Mononuclear cell (primary cell): ENCODE data around the gene GSTT4. TPM values are rescaled to one million over a fixed set of nuclear protein-coding genes. Genes with fewer than 3 reads are reported as not detected.
"Not testable (repeated sequence)": the region's sequence is repeated elsewhere in the genome, so short reads cannot be mapped to it uniquely, and the experiment has no call there.

Experiments
- H3K27me3 ChIP-seq: 2 replicates; pipeline ENCODE4 v1.6.0; 2011; ENCODE audit warnings: low read length, control low read depth; ENCODE audit not compliant: insufficient read depth
- H3K4me1 ChIP-seq: 2 replicates; pipeline ENCODE4 v1.5.1; 2011; ENCODE audit warnings: mild to moderate bottlenecking, low read length, control low read depth; ENCODE audit not compliant: insufficient read depth
- H3K4me3 ChIP-seq: 2 replicates; pipeline ENCODE4 v1.5.1; 2011; ENCODE audit warnings: mild to moderate bottlenecking, low read length, moderate library complexity
- H3K9me3 ChIP-seq: 2 replicates; pipeline ENCODE4 v1.5.1; 2011; ENCODE audit warnings: low read depth, mild to moderate bottlenecking, control low read depth, low read length
- total RNA-seq: library from RNA; depleted of rRNA; stranded (reverse); fragments of >200 nt; gene quantifications from one replicate; pipeline ENCODE4 v1.2.3, GENCODE V29; 2012

The GSTT4 gene
- total RNA-seq, 1 donor, result not detected

- H3K27me3 ChIP-seq, H3K9me3 ChIP-seq, H3K4me3 ChIP-seq, H3K4me1 ChIP-seq: not testable (repeated sequence)
These were observed 19.2 kb downstream of the GSTT4 start for GRCh38 chr22:23986089-23986488.

DNA sequence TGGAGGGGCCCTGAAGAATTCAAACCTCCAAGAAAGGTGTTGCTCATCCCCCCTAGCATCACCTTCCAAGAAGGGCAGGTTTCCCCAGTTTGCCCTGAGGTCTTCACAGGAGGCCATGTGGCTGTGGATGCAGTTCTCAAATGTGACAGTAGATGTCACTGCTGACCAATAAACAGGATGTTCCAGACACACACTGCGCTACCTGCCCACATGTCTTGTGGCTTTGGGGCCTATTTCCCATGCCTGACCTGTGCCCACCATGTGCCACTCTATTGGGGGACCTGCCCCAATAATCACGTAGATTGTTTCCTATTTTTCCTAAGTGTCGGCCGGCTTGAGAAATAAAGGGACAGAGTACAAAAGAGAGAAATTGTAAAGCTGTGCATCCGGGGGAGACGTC, 20.8 kb downstream of the GSTT4 start:
- H3K4me3 ChIP-seq, result no peak overlapping the region
- H3K9me3 ChIP-seq, result no peaks in the 10 kb centered on the region
- H3K4me1 ChIP-seq, result no peaks in the 10 kb centered on the region
- H3K27me3 ChIP-seq, result no peaks in the 10 kb centered on the region

DNA sequence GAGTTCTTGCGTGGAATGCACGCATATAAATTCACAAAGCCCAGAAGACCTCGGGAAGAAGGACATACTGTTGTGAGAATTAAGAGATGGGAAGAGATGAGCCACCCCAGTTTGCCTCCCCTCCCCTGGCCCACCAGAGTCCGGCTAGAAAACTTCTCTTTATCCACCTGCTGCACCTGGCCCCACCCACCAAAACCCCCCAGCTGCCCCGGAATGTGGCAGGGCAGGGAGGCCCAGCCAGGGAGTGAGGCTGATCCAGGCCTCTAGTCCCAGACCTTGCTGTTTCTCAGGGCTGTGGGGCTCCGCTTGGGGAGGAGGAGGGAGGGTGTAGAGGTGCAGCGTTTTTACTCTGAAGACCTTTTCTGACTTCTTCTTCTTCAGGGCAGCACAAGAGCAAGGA, 24.7 kb downstream of the GSTT4 start:
- not testable (repeated sequence) for H3K4me1 ChIP-seq, H3K9me3 ChIP-seq, H3K4me3 ChIP-seq, H3K27me3 ChIP-seq

- H3K4me1 ChIP-seq, H3K4me3 ChIP-seq, H3K9me3 ChIP-seq, H3K27me3 ChIP-seq: not testable (repeated sequence)
These were observed 25.6 kb downstream of the GSTT4 start, which contains the start of gene GSTT2 for GRCh38 chr22:23979557-23980240. Gene GSTT2, plus strand, starts transcription at chr22:23980134.

- H3K9me3 ChIP-seq, H3K4me3 ChIP-seq, H3K27me3 ChIP-seq, H3K4me1 ChIP-seq: not testable (repeated sequence)
These were observed 27.9 kb downstream of the GSTT4 start for GRCh38 chr22:23977304-23977703.

DNA sequence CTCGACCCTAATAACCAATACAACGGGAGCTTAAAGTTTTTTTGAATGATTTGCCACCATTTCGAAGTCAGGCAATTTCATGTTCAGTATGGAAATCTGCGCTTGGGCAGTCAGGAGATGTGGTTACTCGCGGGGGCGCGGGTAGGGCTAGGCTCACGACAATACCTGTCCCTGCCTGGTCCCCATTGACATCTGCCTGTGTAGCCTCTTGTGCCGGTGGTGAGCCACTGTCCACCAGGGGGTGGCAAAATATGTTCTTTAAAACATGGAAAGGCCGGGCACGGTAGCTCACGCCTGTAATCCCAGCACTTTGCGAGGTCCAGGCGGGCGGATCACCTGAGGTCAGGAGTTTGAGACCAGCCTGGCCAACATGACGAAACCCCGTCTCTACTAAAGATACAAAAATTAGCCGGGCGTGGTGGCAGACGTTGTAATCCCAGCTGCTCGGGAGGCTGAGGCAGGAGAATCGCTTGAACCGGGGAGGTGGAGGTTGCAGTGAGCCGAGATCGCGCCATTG, 30.4 kb downstream of the GSTT4 start:
- not testable (repeated sequence) for H3K4me1 ChIP-seq, H3K27me3 ChIP-seq, H3K9me3 ChIP-seq, H3K4me3 ChIP-seq

DNA sequence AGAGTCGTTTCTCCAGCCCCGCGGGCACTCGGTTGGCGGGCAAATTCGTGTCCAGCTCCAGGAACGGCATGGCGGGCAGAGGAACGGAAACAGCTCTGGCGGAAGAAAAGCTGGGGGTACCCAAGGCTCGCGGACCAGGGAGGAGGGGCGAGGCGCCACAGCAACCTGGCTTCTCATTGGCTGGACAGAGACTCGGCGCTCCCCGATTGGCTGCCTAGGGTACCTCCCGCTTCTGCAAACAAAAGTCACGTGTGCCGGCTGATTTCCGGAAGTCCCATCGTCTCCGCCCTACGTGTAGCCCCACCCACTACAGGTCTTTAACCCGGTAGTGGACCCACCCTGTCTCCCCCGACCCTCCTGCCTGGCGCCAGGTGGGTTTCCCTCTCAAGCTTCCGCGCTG, 30.9 kb downstream of the GSTT4 start, which contains the start of gene DDT:
DDT (minus strand) TSS at position 97 of the 400 bp plus-strand sequence; CDS start at position 70, 27 bp downstream.
- H3K4me1 ChIP-seq, H3K9me3 ChIP-seq, H3K27me3 ChIP-seq, H3K4me3 ChIP-seq: not testable (repeated sequence)

DNA sequence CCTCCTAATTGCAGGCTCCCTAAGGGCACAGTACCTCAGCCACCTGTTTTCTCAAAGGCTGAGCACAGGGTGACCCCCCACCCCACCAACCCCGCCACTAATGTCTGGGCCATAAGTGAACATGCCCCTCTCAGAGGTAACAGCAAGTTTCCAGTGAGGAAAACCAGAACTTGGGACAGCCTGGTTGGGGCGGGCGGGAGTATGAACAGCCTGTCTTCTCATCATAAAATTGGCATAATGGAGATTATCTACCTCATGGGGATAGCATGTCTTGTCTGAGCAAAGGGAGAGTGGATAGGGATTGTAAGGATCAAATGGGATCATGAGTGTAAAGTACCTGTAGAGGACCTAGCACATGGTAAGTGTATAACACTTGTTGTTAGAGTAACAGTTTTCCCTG, 33.3 kb downstream of the GSTT4 start:
- H3K9me3 ChIP-seq, H3K27me3 ChIP-seq, H3K4me1 ChIP-seq, H3K4me3 ChIP-seq: not testable (repeated sequence)

GRCh38 chr22:23970816-23971486, 34.3 kb downstream of the GSTT4 start:
- H3K27me3 ChIP-seq, result no peaks in the 10 kb centered on the region

DNA sequence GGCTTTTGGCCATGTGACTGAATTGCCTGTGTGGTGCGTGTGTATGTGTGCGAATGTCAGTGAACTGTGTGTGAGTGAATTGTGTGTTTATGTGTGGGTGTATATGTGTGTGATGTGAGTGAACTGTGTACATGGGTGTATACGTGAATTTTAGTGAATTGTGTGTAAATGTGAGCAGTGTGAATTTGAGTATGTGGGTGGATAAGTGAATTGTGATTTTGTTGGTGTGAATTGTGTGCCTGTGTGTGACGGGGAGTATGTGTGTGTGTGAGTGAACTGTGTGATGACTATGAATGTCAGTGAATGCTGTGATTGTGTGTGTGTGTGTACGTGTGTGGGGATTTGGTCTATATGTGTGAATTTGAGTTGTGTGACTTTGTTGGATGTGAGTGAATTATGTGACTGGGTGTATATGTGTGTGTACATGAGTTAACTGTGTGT, 35.0 kb downstream of the GSTT4 start:
- H3K27me3 ChIP-seq, result no peaks in the 10 kb centered on the region
- no peaks in the 10 kb centered on the region for H3K4me1 ChIP-seq
- H3K9me3 ChIP-seq, result no peaks in the 10 kb centered on the region
- H3K4me3 ChIP-seq, result no peak overlapping the region

More at GRCh38 chr22:23970816-23971486, 34.3 kb downstream of the GSTT4 start:
- H3K4me3 ChIP-seq, result no peak overlapping the region
- H3K9me3 ChIP-seq, result no peaks in the 10 kb centered on the region
- H3K4me1 ChIP-seq, result no peaks in the 10 kb centered on the region

DNA sequence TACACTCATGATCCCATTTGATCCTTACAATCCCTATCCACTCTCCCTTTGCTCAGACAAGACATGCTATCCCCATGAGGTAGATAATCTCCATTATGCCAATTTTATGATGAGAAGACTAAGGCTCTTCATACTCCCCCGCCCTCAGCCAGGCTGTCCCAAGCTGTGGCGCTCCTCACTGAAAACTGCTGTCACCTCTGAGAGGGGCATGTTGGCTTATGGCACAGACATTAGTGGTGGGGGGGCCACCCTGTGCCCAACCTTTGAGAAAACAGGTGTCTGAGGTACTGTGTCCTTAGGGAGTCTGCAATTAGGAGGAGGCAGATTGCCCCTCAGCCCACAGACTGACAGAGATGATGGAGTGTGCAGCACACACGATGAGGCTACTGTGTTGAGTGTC, 36.2 kb downstream of the GSTT4 start:
- Histone ChIP-seq H3K9me3 (no peaks in the 10 kb centered on the region), H3K27me3 (no peaks in the 10 kb centered on the region), H3K4me3 (no peak overlapping the region), H3K4me1 (no peaks in the 10 kb centered on the region)

DNA sequence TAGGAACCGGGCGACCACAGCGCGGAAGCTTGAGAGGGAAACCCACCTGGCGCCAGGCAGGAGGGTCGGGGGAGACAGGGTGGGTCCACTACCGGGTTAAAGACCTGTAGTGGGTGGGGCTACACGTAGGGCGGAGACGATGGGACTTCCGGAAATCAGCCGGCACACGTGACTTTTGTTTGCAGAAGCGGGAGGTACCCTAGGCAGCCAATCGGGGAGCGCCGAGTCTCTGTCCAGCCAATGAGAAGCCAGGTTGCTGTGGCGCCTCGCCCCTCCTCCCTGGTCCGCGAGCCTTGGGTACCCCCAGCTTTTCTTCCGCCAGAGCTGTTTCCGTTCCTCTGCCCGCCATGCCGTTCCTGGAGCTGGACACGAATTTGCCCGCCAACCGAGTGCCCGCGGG, 38.7 kb downstream of the GSTT4 start, which contains the start of gene DDTL:
DDTL (plus strand) TSS at position 321 of the 400 bp plus-strand sequence; CDS start at position 348, 27 bp downstream.
- H3K27me3 ChIP-seq, H3K9me3 ChIP-seq, H3K4me1 ChIP-seq, H3K4me3 ChIP-seq: not testable (repeated sequence)

- not testable (repeated sequence) for H3K9me3 ChIP-seq, H3K4me1 ChIP-seq, H3K4me3 ChIP-seq, H3K27me3 ChIP-seq
These were observed 39.2 kb downstream of the GSTT4 start for GRCh38 chr22:23966094-23966493.

DNA sequence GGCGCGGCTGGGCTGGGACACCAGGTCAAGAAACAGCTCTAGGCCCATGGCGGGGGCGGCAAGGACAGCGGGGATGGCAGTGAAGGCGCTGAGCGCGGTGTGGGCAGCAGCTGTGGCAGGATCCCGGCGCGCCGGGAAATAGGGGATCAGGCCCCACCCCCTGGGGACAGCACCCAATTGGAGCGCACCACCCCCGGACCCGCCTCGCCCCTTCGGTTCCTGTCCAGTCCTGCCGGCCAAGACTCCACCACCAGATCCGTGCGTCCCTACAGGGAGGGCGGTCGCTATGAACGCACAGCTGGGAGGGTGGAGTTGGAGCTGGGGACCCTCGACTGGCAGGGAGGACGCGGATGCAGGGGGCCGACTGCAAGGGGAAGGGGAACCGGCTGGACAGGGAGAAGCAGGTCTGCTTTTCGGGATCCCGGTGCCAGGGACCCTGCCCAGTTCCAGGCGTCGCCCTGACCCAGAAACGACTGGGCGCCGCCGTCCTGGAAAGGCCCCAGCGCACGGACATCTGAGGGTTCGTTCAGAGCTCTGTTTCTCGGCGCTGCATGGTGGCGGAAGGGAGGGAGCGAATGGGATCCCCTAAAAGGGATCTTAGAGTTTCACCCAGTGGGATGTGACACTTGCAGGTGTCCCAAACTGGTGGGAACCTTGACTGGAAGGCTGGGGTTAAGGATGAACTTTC, 44.0 kb downstream of the GSTT4 start, which contains the start of gene GSTT2B:
GSTT2B (minus strand) TSS at position 112 of the 688 bp plus-strand sequence; CDS start at position 48, 64 bp downstream.
- not testable (repeated sequence) for H3K27me3 ChIP-seq, H3K4me3 ChIP-seq, H3K4me1 ChIP-seq, H3K9me3 ChIP-seq

- not testable (repeated sequence) for H3K9me3 ChIP-seq, H3K4me3 ChIP-seq, H3K4me1 ChIP-seq, H3K27me3 ChIP-seq
These were observed 48.9 kb downstream of the GSTT4 start for GRCh38 chr22:23956301-23956900.
